ENCODE measurements around the gene VCX3B. TPM values are rescaled to one million over a fixed set of nuclear protein-coding genes. Genes with fewer than 3 reads are reported as not detected.

The VCX3B gene
- total and polyA plus RNA-seq, 2 experiments from 2014 or later = 0.48 TPM; not detected in 1

GRCh38 chrX:8429692-8430249, 34.9 kb upstream of the VCX3B start:
- Mint-ChIP-seq H3K9me3 (no peaks in the 10 kb centered on the region), H3K4me1 (peaks cover 5% of the 10 kb centered on the region), H3K27me3 (ENCODE audit: insufficient read depth, low read depth, poor library complexity) (no peaks in the 10 kb centered on the region), H3K4me3 (no peak overlapping the region), H3K27ac (no peak overlapping the region), H3K36me3 (ENCODE audit: low read depth) (no peaks in the 10 kb centered on the region)
- ATAC-seq (no peak), DNase-seq (ENCODE audit: low spot score) (no peak)
- Histone ChIP-seq H3K27me3 (ENCODE audit: insufficient read depth) (no peaks in the 10 kb centered on the region), H3K27ac (ENCODE audit: low read depth) (no peak overlapping the region), H3K36me3 (ENCODE audit: insufficient read depth) (no peaks in the 10 kb centered on the region), H3K4me2 (no peak overlapping the region), H3K4me3 (no peak overlapping the region), H3K79me2 (replicated peaks; ENCODE audit: insufficient read depth) (no peaks in the 10 kb centered on the region), H4K20me1 (replicated peaks; ENCODE audit: insufficient read depth) (no peaks in the 10 kb centered on the region), H3K4me1 (ENCODE audit: insufficient read depth) (no peaks in the 10 kb centered on the region), H3F3A (replicated peaks; ENCODE audit: low read depth) (no peaks in the 10 kb centered on the region), H2AFZ (no peak overlapping the region), H3K9me2 (ENCODE audit: insufficient read depth) (no peaks in the 10 kb centered on the region)
- TF ChIP-seq ETS1 (IDR thresholded peaks at IDR 0.05) = no peak

GRCh38 chrX:8430444-8430843, 34.2 kb upstream of the VCX3B start:
- Mint-ChIP-seq H3K27ac (no peak overlapping the region), H3K9me3 (no peaks in the 10 kb centered on the region), H3K27me3 (ENCODE audit: insufficient read depth, low read depth, poor library complexity) (no peaks in the 10 kb centered on the region), H3K4me3 (no peak overlapping the region), H3K36me3 (ENCODE audit: low read depth) (no peaks in the 10 kb centered on the region), H3K4me1 (no peaks in the 10 kb centered on the region; the same call in 2 of the 3 replicates)
- no peaks in the 10 kb centered on the region for H3K36me3 ChIP-seq (ENCODE audit: insufficient read depth)
- ATAC-seq (no peak), DNase-seq (ENCODE audit: low spot score) (no peak)
- H3K27me3 ChIP-seq (ENCODE audit: insufficient read depth) = no peaks in the 10 kb centered on the region
- H3K9me2 ChIP-seq (ENCODE audit: insufficient read depth) = no peaks in the 10 kb centered on the region
- H4K20me1 ChIP-seq (replicated peaks; ENCODE audit: insufficient read depth) = no peaks in the 10 kb centered on the region
- H3K4me1 ChIP-seq (ENCODE audit: insufficient read depth) = no peaks in the 10 kb centered on the region
- H3K27ac ChIP-seq (ENCODE audit: low read depth) = no peak overlapping the region
- H3K79me2 ChIP-seq (replicated peaks; ENCODE audit: insufficient read depth) = no peaks in the 10 kb centered on the region
- H2AFZ ChIP-seq = no peak overlapping the region
- no peak overlapping the region for H3K4me2 ChIP-seq
- no peak overlapping the region for H3K4me3 ChIP-seq
- no peaks in the 10 kb centered on the region for H3F3A ChIP-seq (replicated peaks; ENCODE audit: low read depth)
- TF ChIP-seq EZH2phosphoT487 (IDR thresholded peaks at IDR 0.05; ENCODE audit: unreplicated experiment) (no peak), CREB1 (CRISPR knock-in tag; IDR thresholded peaks at IDR 0.05; ENCODE audit: low read depth) (no peak), ZNF331 (CRISPR knock-in tag; IDR thresholded peaks at IDR 0.05; ENCODE audit: low read depth) (no peak), REST (IDR thresholded peaks at IDR 0.05; ENCODE audit: unreplicated experiment) (no peak), CTCF (conservative IDR thresholded peaks at IDR 0.05; ENCODE audit: low read depth in 2 of 2) (no peak), POLR2AphosphoS5 (IDR thresholded peaks at IDR 0.05; ENCODE audit: low read depth) (no peak), EZH2 (IDR thresholded peaks at IDR 0.05; ENCODE audit: low read depth, unreplicated experiment) (no peak), STAT1 (IDR thresholded peaks at IDR 0.05; ENCODE audit: unreplicated experiment) (no peak), ETS1 (IDR thresholded peaks at IDR 0.05) (no peak), NANOG (IDR thresholded peaks at IDR 0.05; ENCODE audit: borderline replicate concordance) (no peak), JUNB (IDR thresholded peaks at IDR 0.05; ENCODE audit: unreplicated experiment) (no peak), ZNF114 (CRISPR knock-in tag; IDR thresholded peaks at IDR 0.05) (no peak)

Data from GM23338 (cell line).